A549 (cell line): ENCODE results near the gene ITGB8. TPM values are rescaled to one million over a fixed set of nuclear protein-coding genes. Genes with fewer than 3 reads are reported as not detected.

Experiments used
- ATAC-seq, 2 experiments: fragments of 200-7000 bp in 1 of 2; fragments of >200 bp in 1 of 2; cut with Nextera tagmentation in 1 of 2; cut with Tn5 transposase in 1 of 2; 3 replicates each; pipeline versions ENCODE4 v1.8.0 to v1.9.1; 2018 to 2020; ENCODE audit warnings: mild to moderate bottlenecking in 1 of 2, moderate library complexity in 1 of 2
- CTCF ChIA-PET: fragments of 300-600 bp; sonication (Branson Sonifier 250); formaldehyde crosslinking; extraction: SDS; loops from one replicate; lab custom pipeline; 2021; ENCODE audit warnings: antibody characterized with exemption, inconsistent platforms; lab: Yijun Ruan, JAX
- POLR2A ChIA-PET: fragments of 350-600 bp; formaldehyde crosslinking; extraction: SDS; loops from one replicate; lab custom pipeline; 2021; ENCODE audit warnings: antibody characterized with exemption, inconsistent platforms; lab: Yijun Ruan, JAX
- DNase-seq, 2 experiments: peaks; one replicate each; pipeline versions ENCODE4 v3.0.0 to v3.0.0-alpha.2; 2011 to 2016; ENCODE audit warnings: low read depth in 1 of 2, low spot score in 1 of 2
- FAIRE-seq: peaks from 2 replicates; lab custom pipeline; 2011; peaks lifted over from hg19 to GRCh38; lab: Jason Lieb, UNC
- H3K27ac ChIP-seq, 2 experiments: fragments of >200 bp; sonication (Bioruptor Twin); formaldehyde crosslinking; 3 replicates each; pipeline ENCODE4 v1.5.1; 2016 to 2017
- H3K4me1 ChIP-seq: fragments of >200 bp; sonication (Bioruptor Twin); formaldehyde crosslinking; 3 replicates; pipeline ENCODE4 v1.6.1; 2016
- H3K4me2 ChIP-seq: fragments of >200 bp; sonication (Bioruptor Twin); formaldehyde crosslinking; 3 replicates; pipeline ENCODE4 v1.6.1; 2016
- H3K4me3 ChIP-seq: fragments of >200 bp; sonication (Bioruptor Twin); formaldehyde crosslinking; 3 replicates; pipeline ENCODE4 v1.5.1; 2016
- H3K9me3 ChIP-seq: fragments of >200 bp; sonication (Bioruptor Twin); formaldehyde crosslinking; 3 replicates; pipeline ENCODE4 v1.6.1; 2016
- BHLHE40 ChIP-seq: IDR thresholded peaks from 2 replicates; pipeline ENCODE4 v1.6.1; 2012; ENCODE audit warnings: low read depth, low read length, inconsistent platforms
- CBX2 ChIP-seq: fragments of 200-600 bp; sonication (generic); IDR thresholded peaks from 2 replicates; pipeline ENCODE4 v1.6.1; 2016; ENCODE audit warnings: low read depth, mild to moderate bottlenecking, borderline replicate concordance
- CBX8 ChIP-seq: fragments of 200-600 bp; sonication (generic); IDR thresholded peaks from 2 replicates; pipeline ENCODE4 v1.6.1; 2016
- CHD2 ChIP-seq: fragments of 150-350 bp; IDR thresholded peaks from 2 replicates; pipeline ENCODE4 v1.6.1; 2014; ENCODE audit warnings: low read length; ENCODE audit not compliant: partially characterized antibody
- CHD4 ChIP-seq: fragments of 200-600 bp; sonication (generic); IDR thresholded peaks from 2 replicates; pipeline ENCODE4 v1.6.1; 2016; ENCODE audit warnings: antibody characterized with exemption, mild to moderate bottlenecking, borderline replicate concordance
- EHF ChIP-seq: fragments of 250-450 bp; sonication (Bioruptor Pico); IDR thresholded peaks from 2 replicates; pipeline ENCODE4 v1.5.0; 2020; ENCODE audit warnings: mild to moderate bottlenecking
- EHMT2 ChIP-seq: fragments of 200-600 bp; sonication (generic); IDR thresholded peaks from 2 replicates; pipeline ENCODE4 v1.6.1; 2016; ENCODE audit warnings: antibody characterized with exemption, low read depth, mild to moderate bottlenecking, moderate library complexity
- FOSL2 ChIP-seq, 2 experiments: fragments of 450-650 bp in 1 of 2; fragments of >200 bp in 1 of 2; sonication (Bioruptor Twin) in 1 of 2; formaldehyde crosslinking; IDR thresholded peaks; 2 replicates each; pipeline versions ENCODE4 v1.5.0 to v1.6.1; 2016 to 2020; ENCODE audit warnings: mild to moderate bottlenecking in 1 of 2, moderate library complexity in 1 of 2
- HDAC2 ChIP-seq: fragments of 200-600 bp; sonication (generic); IDR thresholded peaks from 2 replicates; pipeline ENCODE4 v1.6.1; 2016
- HES2 ChIP-seq: fragments of >200 bp; sonication (Bioruptor Twin); formaldehyde crosslinking; IDR thresholded peaks from 2 replicates; pipeline ENCODE4 v1.6.1; 2016
- HOXB5 ChIP-seq: fragments of 250-450 bp; sonication (Bioruptor Pico); IDR thresholded peaks from 2 replicates; pipeline ENCODE4 v1.5.0; 2020; ENCODE audit warnings: mild to moderate bottlenecking, moderate library complexity
- KDM1A ChIP-seq: fragments of 200-600 bp; sonication (generic); IDR thresholded peaks from 2 replicates; pipeline ENCODE4 v1.6.1; 2016; ENCODE audit warnings: low read depth, mild to moderate bottlenecking
- KDM5A ChIP-seq: fragments of 200-600 bp; sonication (generic); IDR thresholded peaks from 2 replicates; pipeline ENCODE4 v1.6.1; 2016; ENCODE audit warnings: antibody characterized with exemption, mild to moderate bottlenecking
- MAFK ChIP-seq: fragments of 450-650 bp; IDR thresholded peaks from 2 replicates; pipeline ENCODE4 v1.6.1; 2014; ENCODE audit not compliant: partially characterized antibody
- MAX ChIP-seq: IDR thresholded peaks from 2 replicates; pipeline ENCODE4 v1.6.1; 2012
- NPAS2 ChIP-seq: fragments of 250-450 bp; sonication (Bioruptor Pico); IDR thresholded peaks from 2 replicates; pipeline ENCODE4 v1.8.0; 2022; ENCODE audit warnings: mild to moderate bottlenecking, moderate library complexity, borderline replicate concordance
- NR3C1 ChIP-seq: fragments of >200 bp; sonication (Bioruptor Twin); formaldehyde crosslinking; IDR thresholded peaks from 3 replicates; pipeline ENCODE4 v1.6.1; 2017
- RAD21 ChIP-seq, 2 experiments: fragments of >200 bp in 1 of 2; sonication (Bioruptor Twin) in 1 of 2; formaldehyde crosslinking in 1 of 2; IDR thresholded peaks in 1 of 2; conservative IDR thresholded peaks in 1 of 2; 2 replicates in 1 of 2; 3 replicates in 1 of 2; pipeline ENCODE4 v1.6.1; 2012 to 2018; ENCODE audit warnings: inconsistent platforms in 1 of 2
- REST ChIP-seq: fragments of 200-600 bp; sonication (generic); IDR thresholded peaks from 2 replicates; pipeline ENCODE4 v1.6.1; 2016; ENCODE audit warnings: antibody characterized with exemption, mild to moderate bottlenecking, moderate library complexity
- RNF2 ChIP-seq: fragments of 200-600 bp; sonication (generic); IDR thresholded peaks from 2 replicates; pipeline ENCODE4 v1.6.1; 2016; ENCODE audit warnings: low read depth, mild to moderate bottlenecking, antibody characterized with exemption, moderate library complexity, borderline replicate concordance
- TP53 ChIP-seq: fragments of 250-450 bp; sonication (Bioruptor Pico); IDR thresholded peaks from 2 replicates; pipeline ENCODE4 v1.5.0; 2021; ENCODE audit warnings: mild to moderate bottlenecking, moderate library complexity
- ZC3H11A ChIP-seq: fragments of 450-650 bp; IDR thresholded peaks from 2 replicates; pipeline ENCODE4 v1.6.1; 2014; ENCODE audit warnings: antibody characterized with exemption, mild to moderate bottlenecking
- ZNF302 ChIP-seq: fragments of 250-450 bp; sonication (Bioruptor Pico); IDR thresholded peaks from 2 replicates; pipeline ENCODE4 v1.9.0; 2021; ENCODE audit warnings: inconsistent platforms, mild to moderate bottlenecking, moderate library complexity
- ZSCAN20 ChIP-seq: fragments of 250-450 bp; sonication (Bioruptor Pico); IDR thresholded peaks from 2 replicates; pipeline ENCODE4 v1.8.0; 2022; ENCODE audit warnings: mild to moderate bottlenecking, moderate library complexity
- WGBS: methylation state at CpG from one replicate; pipeline ENCODE4 v1.1.6; 2017; ENCODE audit errors: missing lambda C conversion rate; 5-methylcytosine and 5-hydroxymethylcytosine counted together
- polyA plus RNA-seq, 4 experiments: library from polyadenylated mRNA; depleted of rRNA in 3 of 4; stranded (reverse); fragments of >200 nt; fragmentation: RNase III in 1 of 4; extraction: RNeasy Plus Mini Kit Qiagen cat#74134 plus additional on column Dnase treatment in 1 of 4; gene quantifications; 2 replicates in 3 of 4; 3 replicates in 1 of 4; pipeline ENCODE4 v1.2.3, GENCODE V29; 2011 to 2017

The ITGB8 gene
- polyA plus RNA-seq, 2 of the 4 experiments (the other 2 are of a cell fraction): 0.39 to 0.67 TPM

GRCh38 chr7:20304366-20304765 lies 26.3 kb upstream of the ITGB8 start:
- peak in 1 of 2 experiments; percentile 17 for DNase-seq
- Histone ChIP-seq H3K4me2 (no peak overlapping the region), H3K9me3 (no peaks in the 10 kb centered on the region), H3K27ac (no peak overlapping the region), H3K4me1 (peaks cover 18% of the 10 kb centered on the region; the same call in 1 of the 3 replicates), H3K4me3 (no peak overlapping the region)
- no peak for ATAC-seq
- WGBS: 46% methylated on average over 4 of the region's 4 CpGs
- ChIA-PET POLR2A (no interaction called here), CTCF (interaction anchor here (0.6 to 1.9 kb wide), 6 partner anchors 26 to 591 kb away, joined by 3 to 6 read pairs (median 4); partner anchors contain the start of gene ITGB8)
- TF ChIP-seq KDM5A (no peak), NPAS2 (CRISPR knock-in tag) (no peak), NR3C1 (no peak), FOSL2 (IDR thresholded peaks at IDR 0.05) (no peak), FOSL2 (CRISPR knock-in tag; IDR thresholded peaks at IDR 0.05) (no peak), CBX2 (no peak), EHF (no peak), ZSCAN20 (no peak), EHMT2 (no peak), HDAC2 (no peak), HOXB5 (CRISPR knock-in tag) (no peak), CHD2 (no peak), MAFK (no peak), KDM1A (no peak), HES2 (no peak), BHLHE40 (no peak)
- no peak for FAIRE-seq

GRCh38 chr7:20305726-20306125 lies 25.0 kb upstream of the ITGB8 start:
- CTCF ChIA-PET: interaction anchor here (1.0 to 2.3 kb wide), 4 partner anchors 24 to 558 kb away, joined by 3 to 11 read pairs (median 6); no protein-coding TSS in a partner anchor
- POLR2A ChIA-PET: no interaction called here
- no peak for FAIRE-seq

More at GRCh38 chr7:20305726-20306125, 25.0 kb upstream of the ITGB8 start:
- Histone ChIP-seq H3K4me3 (no peak overlapping the region), H3K9me3 (no peaks in the 10 kb centered on the region), H3K4me2 (no peak overlapping the region)
- 89% methylated on average over 1 of the region's 1 CpG for WGBS
- no peak for DNase-seq
- no peak for TF ChIP-seq CHD4
- TF ChIP-seq EHF: no peak
- no peak for TF ChIP-seq CBX8
- TF ChIP-seq MAFK: no peak
- no peak for TF ChIP-seq KDM5A
- TF ChIP-seq RAD21 (conservative IDR thresholded peaks at IDR 0.05 in 1 of 2, IDR thresholded peaks at IDR 0.05 in 1 of 2): no peak
- TF ChIP-seq ZNF302 (CRISPR knock-in tag): no peak
- no peak for TF ChIP-seq NR3C1
- TF ChIP-seq MAX: no peak
- TF ChIP-seq RNF2: no peak
- no peak for TF ChIP-seq TP53
- TF ChIP-seq ZC3H11A: no peak
- no peak for TF ChIP-seq CHD2
- no peak for TF ChIP-seq REST
- TF ChIP-seq, all 56 proteins: peak for 0
- Histone ChIP-seq H3K4me1 (peaks cover 18% of the 10 kb centered on the region; the same call in 1 of the 3 replicates), H3K27ac (no peak overlapping the region)
- ATAC-seq: no peak
